ACC112 (cell line): Measurements from ENCODE around the gene EIF4EBP2.

Experiments used
- H2AFZ ChIP-seq: fragments of 200-600 bp; sonication (generic); one replicate; pipeline ENCODE4 v1.6.0; 2017; ENCODE audit warnings: antibody characterized with exemption, low read length; ENCODE audit not compliant: unreplicated experiment
- H3K27ac ChIP-seq: fragments of 200-600 bp; sonication (generic); 2 replicates; pipeline ENCODE4 v1.5.1; 2014; ENCODE audit warnings: low read depth, mild to moderate bottlenecking, antibody characterized with exemption, low read length, moderate library complexity
- H3K27me3 ChIP-seq: fragments of 200-600 bp; sonication (generic); 2 replicates; pipeline ENCODE4 v1.6.1; 2014; ENCODE audit warnings: mild to moderate bottlenecking, antibody characterized with exemption, low read length, moderate library complexity, mixed read lengths; ENCODE audit not compliant: insufficient read depth
- H3K36me3 ChIP-seq: fragments of 200-600 bp; sonication (generic); 2 replicates; pipeline ENCODE4 v1.6.1; 2016; ENCODE audit warnings: mild to moderate bottlenecking, antibody characterized with exemption, low read length, moderate library complexity, mixed read lengths; ENCODE audit not compliant: insufficient read depth
- H3K4me1 ChIP-seq: fragments of 200-600 bp; sonication (generic); one replicate; pipeline ENCODE4 v1.6.1; 2016; ENCODE audit warnings: low read length, mixed read lengths; ENCODE audit not compliant: insufficient read depth, unreplicated experiment, control insufficient read depth
- H3K4me3 ChIP-seq: fragments of 200-600 bp; sonication (generic); 2 replicates; pipeline ENCODE4 v1.5.1; 2014; ENCODE audit warnings: mild to moderate bottlenecking, low read depth, low read length
- H3K79me2 ChIP-seq: fragments of 200-600 bp; sonication (generic); one replicate; pipeline ENCODE4 v1.6.0; 2016; ENCODE audit warnings: low read length; ENCODE audit not compliant: control insufficient read depth, unreplicated experiment, insufficient read depth

The EIF4EBP2 gene

DNA sequence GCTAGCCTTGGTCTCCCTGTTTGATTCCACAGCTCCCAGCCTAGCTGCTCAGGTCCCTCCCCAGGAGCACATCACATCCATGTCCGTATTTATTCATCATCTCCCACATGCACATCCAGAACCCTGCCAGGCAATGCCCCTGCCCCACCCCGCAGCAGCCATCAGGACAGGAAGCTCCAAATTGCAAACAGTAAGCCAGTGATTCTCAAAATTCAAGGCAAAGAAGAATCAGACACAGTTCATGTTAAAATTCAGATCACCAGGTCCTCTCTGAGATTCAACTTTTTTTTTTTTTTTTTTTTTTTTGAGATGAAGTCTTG is 39.2 kb upstream of the EIF4EBP2 start:
- Histone ChIP-seq H3K79me2 (no peaks in the 10 kb centered on the region), H3K27me3 (no peaks in the 10 kb centered on the region), H2AFZ (no peak overlapping the region), H3K4me1 (peaks cover 12% of the 10 kb centered on the region), H3K4me3 (no peak overlapping the region), H3K27ac (no peak overlapping the region), H3K36me3 (no peaks in the 10 kb centered on the region)

DNA sequence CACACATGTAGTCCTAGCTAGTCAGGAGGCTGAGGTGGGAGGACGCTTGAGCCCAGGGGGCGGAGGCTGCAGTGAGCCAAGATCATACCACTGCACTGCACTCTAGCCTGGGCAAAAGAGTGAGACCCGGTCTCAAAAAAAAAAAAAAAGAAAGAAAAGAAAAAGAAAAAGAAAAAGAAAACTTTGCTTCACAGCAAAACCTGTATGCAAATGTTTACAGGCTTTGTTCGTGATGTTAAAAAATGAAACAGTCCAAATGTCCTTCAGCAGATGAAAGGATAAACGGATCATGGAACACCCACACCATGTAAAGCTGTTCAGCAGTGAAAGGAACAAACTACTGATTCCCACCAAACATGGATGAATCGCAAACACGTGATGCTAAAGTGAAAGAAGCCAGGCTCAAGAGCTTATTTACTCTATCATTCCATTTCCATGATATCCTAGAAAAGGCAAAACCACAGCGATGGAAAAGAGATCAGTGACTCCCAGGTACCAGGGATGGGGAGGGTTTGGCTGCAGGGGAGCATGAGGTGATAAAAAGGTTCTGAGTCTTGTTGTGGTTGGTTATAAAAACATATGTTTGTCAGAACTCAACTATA is 36.6 kb upstream of the EIF4EBP2 start:
- H2AFZ ChIP-seq: peak overlapping the region; percentile 53
- H3K27me3 ChIP-seq: no peaks in the 10 kb centered on the region
- H3K27ac ChIP-seq: 0 out of 2 replicates have a peak overlapping the region, but pooled peaks have one; percentile 7
- H3K36me3 ChIP-seq: no peaks in the 10 kb centered on the region
- no peaks in the 10 kb centered on the region for H3K79me2 ChIP-seq
- peaks cover 12% of the 10 kb centered on the region for H3K4me1 ChIP-seq
- H3K4me3 ChIP-seq: no peak overlapping the region

DNA sequence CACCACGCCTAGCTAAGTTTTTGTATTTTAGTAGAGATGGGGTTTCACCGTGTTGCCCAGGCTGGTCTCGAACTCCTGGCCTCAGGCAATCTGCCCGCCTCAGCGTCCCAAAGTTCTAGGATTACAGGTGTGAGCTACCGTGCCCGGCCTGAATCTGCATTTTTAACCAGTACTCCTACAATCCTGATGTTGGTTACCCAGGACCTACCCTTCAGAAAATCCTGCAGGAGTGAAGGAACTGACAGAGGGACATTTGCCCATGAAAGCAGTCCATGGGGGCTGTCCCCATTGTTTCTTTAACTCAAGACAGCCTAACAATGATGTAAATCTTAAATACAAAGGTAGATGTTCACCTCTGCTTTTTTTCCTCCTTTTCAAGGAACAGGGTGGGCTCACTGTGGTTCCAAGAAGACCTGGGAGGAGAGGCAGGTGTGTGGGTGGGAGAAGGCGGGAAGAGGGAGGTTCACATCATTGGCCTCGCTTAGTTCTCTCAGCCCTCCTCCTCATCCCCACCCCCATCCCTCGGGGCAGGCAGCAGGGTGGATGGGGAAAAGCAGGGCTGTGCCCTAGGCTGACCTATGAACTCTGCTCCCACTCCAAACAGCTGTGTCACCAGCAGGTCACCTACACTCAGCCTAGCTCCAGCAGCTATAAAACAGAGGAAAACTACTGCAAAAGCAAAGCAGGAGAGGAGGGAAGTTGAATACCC is 35.0 kb upstream of the EIF4EBP2 start:
- H2AFZ ChIP-seq: no peak overlapping the region
- no peaks in the 10 kb centered on the region for H3K36me3 ChIP-seq
- no peaks in the 10 kb centered on the region for H3K79me2 ChIP-seq
- no peak overlapping the region for H3K4me3 ChIP-seq
- no peaks in the 10 kb centered on the region for H3K27me3 ChIP-seq
- peaks cover 4% of the 10 kb centered on the region for H3K4me1 ChIP-seq
- H3K27ac ChIP-seq: no peak overlapping the region

DNA sequence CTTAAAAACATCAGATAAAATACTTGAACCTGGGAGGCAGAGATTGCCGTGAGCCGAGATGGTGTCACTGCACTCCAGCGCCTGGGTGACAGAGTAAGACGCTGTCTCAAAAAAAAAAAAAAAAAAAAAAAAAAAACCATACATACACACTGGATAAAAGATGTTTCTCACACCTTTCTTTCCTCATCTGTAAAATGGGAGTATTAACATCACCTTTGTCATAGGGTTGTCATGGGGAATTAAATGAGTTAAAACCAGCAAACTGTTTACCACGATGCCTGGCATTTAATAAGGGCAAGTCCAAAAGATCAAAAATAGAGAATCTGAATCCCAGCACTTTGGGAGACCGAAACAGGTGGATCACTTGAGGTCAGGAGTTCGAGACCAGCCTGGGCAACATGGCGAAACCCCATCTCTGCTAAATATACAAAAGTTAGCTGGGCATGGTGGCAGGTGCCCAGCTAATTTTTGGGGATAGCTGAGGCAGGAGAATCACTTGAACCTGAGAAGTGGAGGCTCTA is 34.4 kb upstream of the EIF4EBP2 start:
- H3K27ac ChIP-seq: no peak overlapping the region
- no peak overlapping the region for H3K4me3 ChIP-seq
- H3K79me2 ChIP-seq: no peaks in the 10 kb centered on the region
- H3K4me1 ChIP-seq: no peaks in the 10 kb centered on the region
- no peak overlapping the region for H2AFZ ChIP-seq
- H3K27me3 ChIP-seq: no peaks in the 10 kb centered on the region
- no peaks in the 10 kb centered on the region for H3K36me3 ChIP-seq

DNA sequence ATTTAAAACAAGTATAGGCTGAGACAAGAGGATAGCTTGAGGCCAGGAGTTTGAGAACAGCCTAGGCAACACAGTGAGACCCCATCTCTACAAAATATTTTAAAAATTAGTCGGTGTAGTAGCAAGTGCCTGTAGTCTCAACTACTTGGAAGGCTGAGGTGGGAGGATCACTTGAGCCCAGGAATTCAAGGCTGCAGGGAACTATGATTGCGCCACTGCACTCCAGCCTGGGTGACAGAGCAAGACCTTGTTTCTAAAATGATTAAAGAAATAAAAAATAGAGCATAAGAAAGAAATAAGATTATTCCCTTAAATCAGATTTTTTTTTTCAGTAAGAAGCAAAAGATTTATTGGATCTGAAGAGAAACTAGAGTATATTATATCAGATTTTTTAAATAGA is 33.2 kb upstream of the EIF4EBP2 start:
- H3K4me3 ChIP-seq: no peak overlapping the region
- no peak overlapping the region for H3K27ac ChIP-seq
- H3K36me3 ChIP-seq: no peaks in the 10 kb centered on the region
- H3K79me2 ChIP-seq: no peaks in the 10 kb centered on the region
- no peaks in the 10 kb centered on the region for H3K27me3 ChIP-seq
- H3K4me1 ChIP-seq: no peaks in the 10 kb centered on the region
- no peak overlapping the region for H2AFZ ChIP-seq

DNA sequence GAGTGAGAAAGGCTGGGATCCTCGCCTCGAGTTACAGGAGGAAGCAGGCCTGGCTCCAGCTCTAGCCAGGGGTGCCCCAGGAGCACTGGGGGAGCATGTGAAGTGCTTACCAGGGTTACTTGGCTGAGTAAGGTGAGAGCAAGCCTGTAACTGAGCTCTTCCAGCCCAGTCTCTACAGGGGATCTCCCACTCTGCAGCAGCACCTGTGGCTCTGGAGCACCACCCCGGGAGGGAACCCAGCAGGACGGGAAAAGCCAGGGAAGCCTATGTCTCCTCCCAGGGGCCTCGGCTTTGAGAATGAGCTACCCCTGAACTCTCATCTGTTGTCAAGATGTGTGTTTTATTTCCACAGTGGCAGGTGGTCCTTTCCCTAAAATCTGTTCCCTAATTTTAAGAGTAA is 32.1 kb upstream of the EIF4EBP2 start:
- Histone ChIP-seq H3K4me3 (no peak overlapping the region), H2AFZ (no peak overlapping the region), H3K36me3 (no peaks in the 10 kb centered on the region), H3K79me2 (no peaks in the 10 kb centered on the region), H3K27ac (no peak overlapping the region), H3K27me3 (no peaks in the 10 kb centered on the region), H3K4me1 (peaks cover 6% of the 10 kb centered on the region)

DNA sequence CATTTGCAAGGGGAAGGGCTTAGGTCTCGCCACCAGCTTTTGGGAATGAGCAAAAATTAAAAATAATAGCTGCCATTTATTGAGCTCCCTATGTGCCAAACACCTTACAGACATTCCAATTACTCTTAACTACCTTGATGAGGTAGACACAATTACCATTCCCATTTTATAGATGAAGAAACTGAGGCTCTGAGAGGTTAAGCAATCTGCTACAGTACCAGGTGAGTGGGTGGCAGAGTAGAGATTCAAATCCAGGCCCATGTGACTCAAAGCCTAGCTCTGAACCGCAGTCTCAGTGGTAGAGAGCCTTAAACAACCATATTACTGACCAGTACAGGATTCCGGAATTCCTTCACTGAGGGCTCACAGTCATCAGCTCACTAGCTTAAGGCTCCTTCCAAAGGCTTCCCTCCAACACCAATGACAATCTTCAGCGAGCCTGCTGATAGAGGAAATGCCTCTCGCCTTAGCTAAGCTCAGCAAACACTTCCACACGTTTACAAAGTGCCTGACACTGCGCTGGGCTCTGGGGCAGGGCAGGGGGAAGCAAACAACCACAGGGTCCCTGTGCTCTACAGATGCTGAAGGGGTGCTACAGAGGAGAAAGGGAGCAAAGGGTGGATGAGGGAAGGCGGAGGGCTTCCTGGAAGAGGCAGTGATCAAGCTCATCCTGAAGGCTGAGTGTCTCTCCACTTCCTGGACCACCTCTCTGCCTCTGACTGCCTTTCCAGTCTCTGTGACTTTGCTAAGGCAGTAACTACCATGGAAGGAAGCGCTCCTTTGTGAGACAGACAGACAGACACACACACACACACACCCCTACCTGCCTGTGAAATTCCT is 28.9 kb upstream of the EIF4EBP2 start:
- Histone ChIP-seq H3K4me1 (peaks cover 19% of the 10 kb centered on the region), H3K4me3 (no peak overlapping the region), H3K27me3 (no peaks in the 10 kb centered on the region), H3K79me2 (no peaks in the 10 kb centered on the region), H2AFZ (no peak overlapping the region), H3K36me3 (no peaks in the 10 kb centered on the region; the same call in 1 of the 2 replicates), H3K27ac (no peak overlapping the region)

DNA sequence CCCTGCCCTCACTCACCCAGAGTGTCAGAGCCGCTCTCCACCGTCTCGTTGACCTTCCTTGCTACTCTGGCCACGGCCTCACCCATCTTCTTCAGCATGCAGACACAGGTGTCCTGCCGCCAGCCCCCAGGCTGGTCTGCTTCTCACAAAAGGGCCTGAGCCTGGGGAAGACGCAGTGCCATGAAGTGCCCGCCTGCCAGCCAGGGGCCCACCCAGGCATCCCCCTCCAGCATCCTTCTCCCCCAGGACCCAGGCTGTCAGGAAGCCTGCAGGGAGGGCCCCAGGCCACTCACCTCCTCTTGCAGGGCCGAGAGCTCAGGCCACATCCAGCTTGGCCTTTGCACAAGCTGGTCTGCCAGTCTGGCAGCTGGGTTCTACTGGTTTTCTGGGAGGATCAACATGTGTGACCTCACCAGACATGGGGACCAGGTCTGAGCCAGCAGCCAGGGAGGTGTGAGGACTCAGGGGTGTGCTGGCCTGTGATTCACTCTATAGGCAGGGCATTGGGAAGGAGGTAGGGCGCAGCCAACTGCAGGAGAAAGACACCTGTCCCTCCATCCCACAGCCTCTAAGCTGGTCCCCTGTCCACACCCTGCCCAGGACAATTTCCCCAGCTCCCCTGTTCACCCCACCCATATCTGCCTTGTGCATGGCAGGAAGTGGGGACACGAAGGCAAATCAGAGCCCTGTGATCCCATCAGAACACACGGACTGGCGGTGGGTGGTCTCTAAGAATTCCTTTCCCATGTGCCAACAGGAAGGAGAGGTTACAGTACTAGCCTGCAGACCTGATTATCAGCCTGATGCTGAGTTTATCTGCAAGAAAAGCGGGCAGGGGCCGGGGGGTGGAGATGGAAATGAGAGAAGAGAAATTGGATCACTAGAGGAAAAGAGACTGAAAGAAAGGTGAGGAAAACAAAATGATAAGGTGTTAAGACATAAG is 27.2 kb upstream of the EIF4EBP2 start:
- no peaks in the 10 kb centered on the region for H3K79me2 ChIP-seq
- peak overlapping the region; percentile 74; the same call in 1 of the 2 replicates for H3K27ac ChIP-seq
- H3K27me3 ChIP-seq: no peaks in the 10 kb centered on the region
- H3K36me3 ChIP-seq: no peaks in the 10 kb centered on the region; the same call in 1 of the 2 replicates
- H2AFZ ChIP-seq: no peak overlapping the region
- peaks cover 19% of the 10 kb centered on the region for H3K4me1 ChIP-seq
- no peak overlapping the region for H3K4me3 ChIP-seq

DNA sequence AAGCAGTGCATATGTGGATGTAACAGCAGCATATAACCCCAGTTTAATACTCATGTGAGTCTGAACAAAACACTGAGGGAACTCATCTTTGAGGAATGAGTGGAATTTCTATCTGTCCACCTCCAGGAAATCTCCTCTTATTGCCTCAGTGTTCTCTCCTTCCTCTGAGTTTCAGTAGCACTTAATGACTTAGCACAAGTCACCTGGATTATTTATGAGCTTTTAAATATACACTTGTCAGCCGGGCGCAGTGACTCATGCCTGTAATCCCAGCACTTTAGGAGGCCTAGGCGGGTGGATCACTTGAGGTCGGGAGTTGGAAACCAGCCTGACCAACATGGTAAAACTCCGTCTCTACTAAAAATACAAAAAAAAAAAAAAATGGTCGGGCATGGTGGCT is 25.8 kb upstream of the EIF4EBP2 start:
- no peak overlapping the region; the same call in 1 of the 2 replicates for H3K4me3 ChIP-seq
- H2AFZ ChIP-seq: no peak overlapping the region
- no peaks in the 10 kb centered on the region for H3K79me2 ChIP-seq
- peaks cover 19% of the 10 kb centered on the region for H3K4me1 ChIP-seq
- H3K36me3 ChIP-seq: no peaks in the 10 kb centered on the region; the same call in 1 of the 2 replicates
- H3K27ac ChIP-seq: peak overlapping the region; percentile 74
- no peaks in the 10 kb centered on the region for H3K27me3 ChIP-seq
